ENCODE measurements around the gene TOMM22.

- no peak for TF ChIP-seq SUZ12 (IDR thresholded peaks at IDR 0.05; ENCODE audit: extremely low read depth, insufficient read depth, insufficient read length)
- TF ChIP-seq ZNF274 (IDR thresholded peaks at IDR 0.05; ENCODE audit: low read depth, low read length), result no peak
- TF ChIP-seq YY1 (IDR thresholded peaks at IDR 0.05; ENCODE audit: insufficient read depth, insufficient read length), result no peak
Measured at GRCh38 chr22:38657045-38657909, 24.5 kb upstream of the TOMM22 start.

Measured in NT2/D1 (cell line).